SJSA1 (cell line): ENCODE data around the gene ASAH2. TPM values are rescaled to one million over a fixed set of nuclear protein-coding genes. Genes with fewer than 3 reads are reported as not detected.

Source experiments
- DNase-seq, 2 experiments: peaks; one replicate each; pipeline ENCODE4 v3.0.0-alpha.2; 2015 to 2020; ENCODE audit warnings: low spot score in 2 of 2, low read depth in 1 of 2
- H3K27ac ChIP-seq: fragments of 250-450 bp; sonication (Bioruptor Pico); 2 replicates; pipeline ENCODE4 v1.5.1; 2020; ENCODE audit warnings: mild to moderate bottlenecking, moderate library complexity
- H3K27me3 ChIP-seq: fragments of 250-450 bp; sonication (Bioruptor Pico); replicated peaks from 2 replicates; pipeline ENCODE4 v1.5.1; 2020; ENCODE audit warnings: mild to moderate bottlenecking, moderate library complexity
- H3K36me3 ChIP-seq: fragments of 250-450 bp; sonication (Bioruptor Pico); 2 replicates; pipeline ENCODE4 v1.5.1; 2020; ENCODE audit warnings: mild to moderate bottlenecking
- H3K4me1 ChIP-seq: fragments of 250-450 bp; sonication (Bioruptor Pico); replicated peaks from 2 replicates; pipeline ENCODE4 v1.6.1; 2021; ENCODE audit warnings: mild to moderate bottlenecking
- H3K4me3 ChIP-seq: fragments of 250-450 bp; sonication (Bioruptor Pico); 2 replicates; pipeline ENCODE4 v1.5.1; 2020; ENCODE audit warnings: mild to moderate bottlenecking
- H3K9me3 ChIP-seq: fragments of 250-450 bp; sonication (Bioruptor Pico); replicated peaks from 2 replicates; pipeline ENCODE4 v1.5.1; 2020; ENCODE audit warnings: mild to moderate bottlenecking
- total RNA-seq: library from RNA; depleted of rRNA; stranded (reverse); fragments of >200 nt; shearing (Covaris generic); gene quantifications from 2 replicates; pipeline ENCODE4 v1.2.3, GENCODE V29; 2014

The ASAH2 gene
- total RNA-seq, 1 experiment from 2014 or later: 1.9 TPM

DNA sequence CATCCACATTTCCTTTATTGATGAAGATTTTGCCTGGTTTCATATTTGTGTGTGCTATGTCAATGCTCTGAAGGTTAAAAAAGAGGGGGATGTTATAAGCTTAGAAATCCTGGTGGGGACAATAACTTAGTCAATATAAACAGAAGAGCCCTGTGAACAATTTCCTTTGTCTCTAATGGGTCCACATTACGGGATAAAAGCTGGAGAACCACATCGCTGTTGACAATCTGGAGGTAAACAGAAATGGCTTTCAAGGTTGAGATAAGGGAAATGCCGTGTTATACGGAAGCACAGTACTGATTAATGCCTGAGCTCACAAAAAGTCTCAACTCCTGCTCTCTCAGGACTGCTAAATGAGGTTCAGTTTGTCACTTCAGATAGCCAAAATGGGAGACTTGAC is 16.8 kb downstream of the ASAH2 start:
- Histone ChIP-seq H3K4me1 (no peaks in the 10 kb centered on the region), H3K36me3 (no peaks in the 10 kb centered on the region), H3K9me3 (no peaks in the 10 kb centered on the region), H3K27ac (no peak overlapping the region), H3K27me3 (peaks cover 29% of the 10 kb centered on the region), H3K4me3 (no peak overlapping the region)
- no peak for DNase-seq

GRCh38 chr10:50232261-50232639 is 19.1 kb downstream of the ASAH2 start:
- H3K27ac ChIP-seq: no peak overlapping the region
- H3K27me3 ChIP-seq: peaks cover 29% of the 10 kb centered on the region
- H3K36me3 ChIP-seq: no peaks in the 10 kb centered on the region
- H3K4me3 ChIP-seq: no peak overlapping the region
- no peak for DNase-seq
- H3K9me3 ChIP-seq: no peaks in the 10 kb centered on the region
- no peaks in the 10 kb centered on the region for H3K4me1 ChIP-seq

- no peak for DNase-seq
- Histone ChIP-seq H3K36me3 (no peaks in the 10 kb centered on the region), H3K9me3 (no peaks in the 10 kb centered on the region), H3K4me1 (no peaks in the 10 kb centered on the region), H3K27ac (no peak overlapping the region), H3K4me3 (no peak overlapping the region), H3K27me3 (peaks cover 27% of the 10 kb centered on the region)
These were observed 19.6 kb downstream of the ASAH2 start for GRCh38 chr10:50231515-50232260.

- Histone ChIP-seq H3K4me1 (no peaks in the 10 kb centered on the region), H3K27me3 (peaks cover 23% of the 10 kb centered on the region), H3K36me3 (no peaks in the 10 kb centered on the region), H3K4me3 (no peak overlapping the region), H3K27ac (no peak overlapping the region), H3K9me3 (no peaks in the 10 kb centered on the region)
- DNase-seq: no peak
These were observed 21.9 kb downstream of the ASAH2 start for GRCh38 chr10:50229460-50229859.

DNA sequence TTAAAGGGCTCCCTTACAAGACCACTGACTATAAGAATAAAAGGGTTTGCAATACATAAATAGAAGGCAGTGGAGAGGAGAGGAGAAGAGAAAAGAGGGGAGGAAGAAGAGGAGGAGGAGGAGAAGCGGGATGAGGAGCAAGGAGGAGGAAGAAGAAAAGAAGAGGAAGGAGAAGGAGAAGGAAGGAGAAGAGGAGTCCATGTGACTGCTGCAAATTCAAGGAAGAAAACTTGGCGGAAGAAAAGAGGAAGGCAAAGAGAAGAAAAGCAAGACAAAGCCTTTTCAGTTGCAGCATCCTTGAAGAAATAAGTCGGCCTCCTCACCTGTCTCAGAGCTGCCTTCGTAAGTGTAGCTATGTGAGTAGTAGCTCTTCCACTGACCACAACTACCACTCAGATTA is 22.6 kb downstream of the ASAH2 start:
- H3K36me3 ChIP-seq: no peaks in the 10 kb centered on the region
- H3K9me3 ChIP-seq: no peaks in the 10 kb centered on the region
- H3K4me1 ChIP-seq: no peaks in the 10 kb centered on the region
- DNase-seq: no peak
- H3K27ac ChIP-seq: no peak overlapping the region
- no peak overlapping the region for H3K4me3 ChIP-seq
- H3K27me3 ChIP-seq: peaks cover 23% of the 10 kb centered on the region

DNA sequence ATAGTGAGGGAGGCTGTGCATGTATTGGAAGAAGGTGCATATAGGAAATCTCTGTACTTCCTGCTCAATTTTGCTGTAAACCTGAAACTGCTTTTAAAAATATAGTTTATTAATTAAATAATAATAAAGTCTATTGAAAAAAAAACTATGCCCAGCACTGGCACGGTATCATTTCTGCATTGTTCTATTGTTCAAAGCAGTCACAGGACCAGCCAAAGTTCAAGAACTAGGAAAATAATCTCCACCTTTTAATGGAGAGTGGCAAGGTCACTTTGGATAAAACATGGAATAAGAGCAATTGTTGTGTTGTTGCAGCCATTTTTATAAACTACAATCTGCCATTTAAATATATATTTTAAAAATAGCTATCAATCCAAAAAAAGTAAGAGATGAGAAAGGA is 24.7 kb downstream of the ASAH2 start:
- H3K27ac ChIP-seq: no peak overlapping the region
- H3K36me3 ChIP-seq: no peaks in the 10 kb centered on the region
- peaks cover 7% of the 10 kb centered on the region for H3K27me3 ChIP-seq
- H3K9me3 ChIP-seq: no peaks in the 10 kb centered on the region
- no peaks in the 10 kb centered on the region for H3K4me1 ChIP-seq
- no peak for DNase-seq
- no peak overlapping the region for H3K4me3 ChIP-seq

DNA sequence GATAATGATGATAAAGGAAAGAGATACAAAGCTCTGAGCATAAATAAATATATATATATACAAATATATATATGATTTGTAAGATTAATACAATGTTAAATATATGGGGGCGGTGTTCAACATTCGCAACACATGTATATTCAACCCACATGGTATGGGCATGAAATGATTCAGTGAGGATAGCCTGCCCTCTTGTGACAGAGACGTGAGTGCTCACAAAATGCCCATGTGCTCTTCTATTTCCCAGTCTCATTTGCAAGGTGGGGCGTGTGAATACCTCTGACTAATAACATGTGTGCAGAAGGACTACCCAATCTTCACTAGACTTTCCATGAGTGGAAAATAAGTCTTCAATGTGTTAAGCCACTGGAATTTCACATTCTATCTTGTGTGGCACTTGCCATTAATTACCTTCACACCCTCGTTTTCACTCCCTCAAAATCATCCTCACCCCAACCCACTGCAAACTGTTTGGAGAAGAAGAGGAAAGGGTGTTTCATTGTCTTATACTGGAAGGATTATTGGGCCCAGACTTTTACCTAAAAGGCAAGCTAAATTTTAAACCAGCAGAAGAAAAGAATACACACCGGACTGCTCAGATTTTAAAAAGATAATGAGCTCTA is 26.9 kb downstream of the ASAH2 start:
- Histone ChIP-seq H3K4me3 (no peak overlapping the region), H3K4me1 (no peaks in the 10 kb centered on the region), H3K27me3 (peaks cover 7% of the 10 kb centered on the region)

GRCh38 chr10:50222199-50222598 is 29.1 kb downstream of the ASAH2 start:
- DNase-seq: no peak
- Histone ChIP-seq H3K9me3 (no peaks in the 10 kb centered on the region), H3K4me3 (no peak overlapping the region), H3K4me1 (no peaks in the 10 kb centered on the region), H3K27ac (no peak overlapping the region), H3K27me3 (peaks cover 7% of the 10 kb centered on the region), H3K36me3 (no peaks in the 10 kb centered on the region)

More for the DNA sequence above, 26.9 kb downstream of the ASAH2 start:
- Histone ChIP-seq H3K27ac (no peak overlapping the region), H3K9me3 (no peaks in the 10 kb centered on the region), H3K36me3 (no peaks in the 10 kb centered on the region)
- DNase-seq: peak; percentile 12 to 45

GRCh38 chr10:50221470-50221869 is 29.8 kb downstream of the ASAH2 start:
- DNase-seq: no peak
- Histone ChIP-seq H3K27ac (no peak overlapping the region), H3K27me3 (peaks cover 7% of the 10 kb centered on the region), H3K9me3 (no peaks in the 10 kb centered on the region), H3K36me3 (no peaks in the 10 kb centered on the region), H3K4me1 (no peaks in the 10 kb centered on the region), H3K4me3 (no peak overlapping the region)

DNA sequence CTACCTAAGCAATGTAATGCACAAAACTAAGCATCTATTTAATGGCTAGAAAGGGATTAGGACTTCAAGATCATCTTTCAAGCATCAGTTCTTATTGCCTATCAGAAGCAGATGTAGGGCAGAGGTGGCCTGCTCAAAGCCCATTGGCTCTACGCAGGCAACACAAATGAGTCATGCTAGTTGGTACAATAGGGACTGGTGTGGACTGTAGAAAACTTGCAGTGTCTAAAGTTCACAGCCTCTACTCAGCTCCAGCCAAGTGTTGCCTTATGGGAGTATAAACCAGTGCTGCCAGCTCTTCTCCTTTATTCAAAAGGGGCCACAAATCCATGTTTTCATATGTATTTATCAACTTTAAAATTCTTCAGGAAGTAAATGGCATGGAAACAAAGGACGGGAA is 31.7 kb downstream of the ASAH2 start:
- no peaks in the 10 kb centered on the region for H3K9me3 ChIP-seq
- peaks cover 7% of the 10 kb centered on the region for H3K27me3 ChIP-seq
- no peaks in the 10 kb centered on the region for H3K4me1 ChIP-seq
- no peaks in the 10 kb centered on the region for H3K36me3 ChIP-seq
- DNase-seq: no peak
- H3K27ac ChIP-seq: no peak overlapping the region
- H3K4me3 ChIP-seq: no peak overlapping the region

DNA sequence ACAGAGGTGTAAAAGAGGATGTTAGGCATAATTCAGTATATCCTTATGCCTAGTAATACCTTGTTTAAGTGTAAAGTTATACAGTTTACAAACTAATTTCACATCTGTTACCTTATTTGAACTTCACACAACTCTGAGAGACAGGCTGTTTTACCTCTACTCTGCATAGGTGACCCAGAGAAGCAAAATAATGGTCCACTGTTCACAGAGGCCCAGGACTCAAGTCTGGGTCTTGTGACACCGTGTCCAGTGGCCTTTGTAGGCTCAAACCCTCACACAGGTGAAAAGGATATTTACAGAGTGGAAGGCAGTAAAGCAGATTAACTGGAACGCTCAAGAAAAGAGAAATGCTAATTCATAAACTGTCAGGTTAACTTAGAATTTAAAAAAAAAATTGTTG is 32.1 kb downstream of the ASAH2 start:
- Histone ChIP-seq H3K27me3 (peaks cover 7% of the 10 kb centered on the region), H3K27ac (no peak overlapping the region), H3K36me3 (no peaks in the 10 kb centered on the region), H3K9me3 (no peaks in the 10 kb centered on the region), H3K4me1 (no peaks in the 10 kb centered on the region), H3K4me3 (no peak overlapping the region)
- DNase-seq: no peak

DNA sequence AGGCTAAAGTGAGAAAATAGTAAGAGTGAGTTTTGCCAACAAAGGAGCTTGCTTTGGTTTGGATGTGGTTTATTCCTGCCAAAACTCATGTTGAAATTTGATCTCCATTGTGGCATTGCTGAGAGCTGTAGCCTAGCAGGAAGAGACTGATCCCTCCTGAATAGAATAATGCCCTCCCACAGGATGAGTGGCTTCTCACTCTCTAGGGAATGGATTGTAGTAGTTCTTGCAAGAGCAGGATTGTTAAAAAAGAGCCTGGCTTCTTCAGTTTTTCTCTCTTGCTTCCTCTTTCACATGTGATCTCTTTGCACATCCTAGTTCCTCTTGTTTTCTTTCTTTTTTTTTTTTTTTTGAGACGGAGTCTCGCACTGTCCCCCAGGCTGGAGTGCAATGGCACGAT is 34.4 kb downstream of the ASAH2 start:
- Histone ChIP-seq H3K36me3 (no peaks in the 10 kb centered on the region), H3K4me3 (no peak overlapping the region), H3K27ac (no peak overlapping the region), H3K4me1 (no peaks in the 10 kb centered on the region), H3K9me3 (no peaks in the 10 kb centered on the region), H3K27me3 (no peaks in the 10 kb centered on the region; the same call in 1 of the 2 replicates)
- DNase-seq: no peak

DNA sequence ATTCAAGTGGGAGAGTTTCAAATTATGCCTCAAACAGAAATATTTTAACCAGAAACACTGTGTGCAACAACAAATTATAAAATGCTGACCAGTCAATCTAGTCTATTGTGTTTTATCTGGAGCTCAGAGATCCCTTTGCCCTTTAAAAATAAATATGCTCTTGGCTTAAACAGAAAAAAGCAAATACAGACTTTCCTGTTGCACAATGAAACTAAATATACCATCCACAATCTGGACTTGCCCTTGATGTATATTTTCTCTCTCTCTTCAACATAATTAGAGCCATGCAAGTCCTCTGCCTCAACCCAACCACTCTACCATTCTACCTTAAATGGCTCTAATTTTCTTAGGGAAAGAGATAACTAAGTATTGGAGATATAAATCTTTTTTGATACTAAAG is 34.9 kb downstream of the ASAH2 start:
- Histone ChIP-seq H3K27me3 (no peaks in the 10 kb centered on the region; the same call in 1 of the 2 replicates), H3K4me3 (no peak overlapping the region), H3K36me3 (no peaks in the 10 kb centered on the region), H3K4me1 (no peaks in the 10 kb centered on the region), H3K9me3 (no peaks in the 10 kb centered on the region), H3K27ac (no peak overlapping the region)
- DNase-seq: no peak

GRCh38 chr10:50211670-50212069 is 39.6 kb downstream of the ASAH2 start:
- Histone ChIP-seq H3K4me3 (no peak overlapping the region), H3K4me1 (no peaks in the 10 kb centered on the region), H3K36me3 (no peaks in the 10 kb centered on the region), H3K9me3 (no peaks in the 10 kb centered on the region), H3K27ac (no peak overlapping the region), H3K27me3 (peaks cover 7% of the 10 kb centered on the region)
- no peak for DNase-seq
